ENCODE data around the gene KRTAP4-1. TPM values are rescaled to one million over a fixed set of nuclear protein-coding genes. Genes with fewer than 3 reads are reported as not detected.
"Not testable (repeated sequence)": the region's sequence is repeated elsewhere in the genome, so short reads cannot be mapped to it uniquely, and the experiment has no call there.

KRTAP4-1 gene
- total RNA-seq, 1 experiment from 2014 or later, result not detected

- ChIA-PET POLR2A (ENCODE audit: unreplicated experiment) (interaction anchor here (0.5 kb wide), 2 partner anchors 223 to 834 kb away, joined by 3 to 6 read pairs; no protein-coding TSS in a partner anchor), CTCF (interaction anchor here (0.7 kb wide), 1 partner anchor 218 kb away, joined by 4 read pairs; no protein-coding TSS in a partner anchor)
- H3K4me1 ChIP-seq (ENCODE audit: insufficient read depth, low read length), result peaks cover 14% of the 10 kb centered on the region; the same call in 1 of the 2 replicates
- no peaks in the 10 kb centered on the region for H3K27me3 ChIP-seq (ENCODE audit: low read length)
- H2AFZ ChIP-seq (ENCODE audit: low read length), result no peak within 1 kb of the TSS
- intact Hi-C loops (cut with micrococcal nuclease), result loop anchor here (1.0 kb wide), 1 partner anchor 8 kb away; no protein-coding TSS in a partner anchor
- H3K4me3 ChIP-seq (ENCODE audit: low read length), result no peak within 1 kb of the TSS
- no peak for TF ChIP-seq CTCF (conservative IDR thresholded peaks at IDR 0.05; ENCODE audit: low read depth, low read length)
- TF ChIP-seq EZH2 (IDR thresholded peaks at IDR 0.05; ENCODE audit: low read length, unreplicated experiment), result no peak
- TF ChIP-seq EZH2phosphoT487 (IDR thresholded peaks at IDR 0.05; ENCODE audit: borderline replicate concordance, low read length), result no peak
- H3K36me3 ChIP-seq (ENCODE audit: low read depth, low read length), result peaks cover 3% of the 10 kb centered on the region; the same call in 1 of the 2 replicates
- ATAC-seq, result peak; percentile 76
- peaks cover 6% of the 10 kb centered on the region; the same call in 1 of the 2 replicates for H3K9me3 ChIP-seq (ENCODE audit: low read length)
- H3K9ac ChIP-seq (ENCODE audit: low read length), result 0 out of 2 replicates have a peak within 1 kb of the TSS, but pooled peaks have one; percentile 8
- H3K79me2 ChIP-seq (ENCODE audit: low read length), result no peaks in the 10 kb centered on the region
- H3F3A ChIP-seq (ENCODE audit: low read length, unreplicated experiment), result no peaks in the 10 kb centered on the region
- no peaks in the 10 kb centered on the region for H4K20me1 ChIP-seq (ENCODE audit: low read length)
- peak within 1 kb of the TSS; percentile 64 for H3K27ac ChIP-seq (ENCODE audit: low read length)
- BruUV-seq (replicated peaks), result no TSS peak
- no peak within 1 kb of the TSS for H3K4me2 ChIP-seq (ENCODE audit: low read length)
- DNase-seq, result peak; percentile 86
- no peaks in the 10 kb centered on the region for H3K9me2 ChIP-seq (replicated peaks; ENCODE audit: low read length)
Measured at GRCh38 chr17:41140360-41141131, 44.2 kb downstream of the KRTAP4-1 start, which contains the start of gene KRTAP4-6. Gene KRTAP4-6, minus strand, starts transcription at chr17:41140544. Its CDS starts 57 bp downstream, at chr17:41140487.

DNA sequence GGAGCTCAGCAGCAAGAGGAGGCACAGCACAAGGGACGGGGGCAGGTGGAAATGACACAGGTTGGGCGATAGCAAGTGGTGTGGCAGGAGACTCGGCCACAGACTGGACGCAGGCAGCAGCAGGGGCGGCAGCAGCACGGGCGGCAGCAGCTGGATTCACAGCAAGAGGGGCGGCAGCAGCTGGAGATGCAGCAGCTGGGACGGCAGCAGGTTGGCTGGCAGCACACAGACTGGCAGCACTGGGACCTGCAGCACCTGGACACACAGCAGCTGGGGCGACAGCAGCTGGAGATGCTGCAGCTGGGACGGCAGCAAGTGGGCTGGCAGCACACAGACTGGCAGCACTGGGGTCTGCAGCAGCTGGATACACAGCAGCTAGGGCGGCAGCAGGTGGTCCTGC, 44.8 kb downstream of the KRTAP4-1 start:
- H3K4me1 ChIP-seq (ENCODE audit: insufficient read depth, low read length), result peaks cover 14% of the 10 kb centered on the region; the same call in 1 of the 2 replicates
- H3K27me3 ChIP-seq (ENCODE audit: low read length); CTCF ChIA-PET; POLR2A ChIA-PET (ENCODE audit: unreplicated experiment); H3K4me2 ChIP-seq (ENCODE audit: low read length); BruUV-seq (replicated peaks); H3K4me3 ChIP-seq (ENCODE audit: low read length); H3K9me3 ChIP-seq (ENCODE audit: low read length); H3K9ac ChIP-seq (ENCODE audit: low read length); H3K79me2 ChIP-seq (ENCODE audit: low read length); H3K36me3 ChIP-seq (ENCODE audit: low read depth, low read length); DNase-seq; H2AFZ ChIP-seq (ENCODE audit: low read length); H3K9me2 ChIP-seq (replicated peaks; ENCODE audit: low read length); H3F3A ChIP-seq (ENCODE audit: low read length, unreplicated experiment); H4K20me1 ChIP-seq (ENCODE audit: low read length); ATAC-seq: not testable (repeated sequence)
- peak overlapping the region; percentile 64 for H3K27ac ChIP-seq (ENCODE audit: low read length)
- intact Hi-C loops (cut with micrococcal nuclease), result loop anchor here (1.0 kb wide), 1 partner anchor 8 kb away; no protein-coding TSS in a partner anchor

Other genes with a start within 250 kb of the KRTAP4-1 start
- gene KRT23, start 247.3 kb downstream of the KRTAP4-1 start, total RNA-seq (2014; rRNA removed), result not detected in 2 replicates
- gene KRT39, start 218.0 kb downstream of the KRTAP4-1 start, total RNA-seq (2014; rRNA removed), result not detected in 2 replicates
- not detected in 2 replicates for gene KRT40, start 200.6 kb downstream of the KRTAP4-1 start, total RNA-seq (2014; rRNA removed)
- not detected in 2 replicates for gene KRTAP3-3, start 190.7 kb downstream of the KRTAP4-1 start, total RNA-seq (2014; rRNA removed)
- not detected in 2 replicates for gene KRTAP3-2, start 185.0 kb downstream of the KRTAP4-1 start, total RNA-seq (2014; rRNA removed)
- 1.6 TPM in 1 of 2 replicates, not detected in the other for gene KRTAP3-1, start 175.8 kb downstream of the KRTAP4-1 start, total RNA-seq (2014; rRNA removed)
- gene KRTAP1-5, start 157.7 kb downstream of the KRTAP4-1 start, total RNA-seq (2014; rRNA removed), result 0.51 TPM in 1 of 2 replicates, not detected in the other
- not detected in 2 replicates for gene KRTAP1-4, start 154.7 kb downstream of the KRTAP4-1 start, total RNA-seq (2014; rRNA removed)
- gene KRTAP1-3, start 150.0 kb downstream of the KRTAP4-1 start, total RNA-seq (2014; rRNA removed), result not detected in 2 replicates
- not detected in 2 replicates for gene KRTAP1-1, start 143.5 kb downstream of the KRTAP4-1 start, total RNA-seq (2014; rRNA removed)
- gene KRTAP2-1, start 137.6 kb downstream of the KRTAP4-1 start, total RNA-seq (2014; rRNA removed), result not detected in 2 replicates
- not detected in 2 replicates for gene KRTAP2-2, start 129.7 kb downstream of the KRTAP4-1 start, total RNA-seq (2014; rRNA removed)
- 10.8 and 12.4 TPM in 2 replicates for gene KRTAP2-3, start 124.8 kb downstream of the KRTAP4-1 start, total RNA-seq (2014; rRNA removed)
- not detected in 2 replicates for gene KRTAP2-4, start 119.0 kb downstream of the KRTAP4-1 start, total RNA-seq (2014; rRNA removed)
- gene KRTAP4-7, start 100.8 kb downstream of the KRTAP4-1 start, total RNA-seq (2014; rRNA removed), result not detected in 2 replicates
- not detected in 2 replicates for gene KRTAP4-8, start 86.8 kb downstream of the KRTAP4-1 start, total RNA-seq (2014; rRNA removed)
- not detected in 2 replicates for gene KRTAP4-16, start 82.7 kb downstream of the KRTAP4-1 start, total RNA-seq (2014; rRNA removed)
- not detected in 2 replicates for gene KRTAP4-9, start 79.5 kb downstream of the KRTAP4-1 start, total RNA-seq (2014; rRNA removed)
- not detected in 2 replicates for gene KRTAP4-11, start 66.5 kb downstream of the KRTAP4-1 start, total RNA-seq (2014; rRNA removed)
- gene KRTAP4-12, start 60.7 kb downstream of the KRTAP4-1 start, total RNA-seq (2014; rRNA removed), result not detected in 2 replicates
- not detected in 2 replicates for gene KRTAP4-6, start 44.4 kb downstream of the KRTAP4-1 start, total RNA-seq (2014; rRNA removed)
- gene KRTAP4-5, start 35.1 kb downstream of the KRTAP4-1 start, total RNA-seq (2014; rRNA removed), result not detected in 2 replicates
- gene KRTAP4-4, start 24.2 kb downstream of the KRTAP4-1 start, total RNA-seq (2014; rRNA removed), result not detected in 2 replicates
- not detected in 2 replicates for gene KRTAP4-3, start 16.7 kb downstream of the KRTAP4-1 start, total RNA-seq (2014; rRNA removed)
- not detected in 2 replicates for gene KRTAP4-2, start 6.7 kb downstream of the KRTAP4-1 start, total RNA-seq (2014; rRNA removed)
- not detected in 2 replicates for gene KRTAP9-1, start 5.0 kb upstream of the KRTAP4-1 start, total RNA-seq (2014; rRNA removed)
- gene KRTAP9-2, start 41.7 kb upstream of the KRTAP4-1 start, total RNA-seq (2014; rRNA removed), result not detected in 2 replicates
- gene KRTAP9-3, start 47.5 kb upstream of the KRTAP4-1 start, total RNA-seq (2014; rRNA removed), result not detected in 2 replicates
- gene KRTAP9-8, start 53.1 kb upstream of the KRTAP4-1 start, total RNA-seq (2014; rRNA removed), result not detected in 2 replicates
- not detected in 2 replicates for gene KRTAP9-4, start 64.8 kb upstream of the KRTAP4-1 start, total RNA-seq (2014; rRNA removed)
- gene KRTAP9-9, start 70.5 kb upstream of the KRTAP4-1 start, total RNA-seq (2014; rRNA removed), result not detected in 2 replicates
- gene KRTAP9-6, start 80.5 kb upstream of the KRTAP4-1 start, total RNA-seq (2014; rRNA removed), result not detected in 2 replicates
- gene KRTAP9-7, start 90.8 kb upstream of the KRTAP4-1 start, total RNA-seq (2014; rRNA removed), result not detected in 2 replicates
- gene KRTAP29-1, start 117.9 kb upstream of the KRTAP4-1 start, total RNA-seq (2014; rRNA removed), result not detected in 2 replicates
- gene KRTAP16-1, start 124.4 kb upstream of the KRTAP4-1 start, total RNA-seq (2014; rRNA removed), result not detected in 2 replicates
- not detected in 2 replicates for gene KRTAP17-1, start 130.8 kb upstream of the KRTAP4-1 start, total RNA-seq (2014; rRNA removed)
- not detected in 2 replicates for gene KRT33A, start 165.9 kb upstream of the KRTAP4-1 start, total RNA-seq (2014; rRNA removed)
- gene KRT33B, start 184.9 kb upstream of the KRTAP4-1 start, total RNA-seq (2014; rRNA removed), result not detected in 2 replicates
- gene KRT34, start 197.4 kb upstream of the KRTAP4-1 start, total RNA-seq (2014; rRNA removed), result 2.9 and 5.1 TPM in 2 replicates
- not detected in 2 replicates for gene KRT31, start 212.7 kb upstream of the KRTAP4-1 start, total RNA-seq (2014; rRNA removed)
- gene KRT37, start 239.7 kb upstream of the KRTAP4-1 start, total RNA-seq (2014; rRNA removed), result 3.2 and 4.6 TPM in 2 replicates

All from PC-3 (cell line).